Testis (tissue), 3 donors: Measurements from ENCODE around the gene SRSF1. TPM values are rescaled to one million over a fixed set of nuclear protein-coding genes. Genes with fewer than 3 reads are reported as not detected.

ENCODE experiments used
- DNase-seq: peaks from one replicate; pipeline ENCODE4 v3.0.0-alpha.2; 2019
- H3K27ac ChIP-seq, 2 donors: fragments of 200-600 bp; sonication (generic); one replicate each; pipeline ENCODE4 v1.5.1; 2019
- H3K27me3 ChIP-seq: fragments of 200-600 bp; sonication (generic); one replicate; pipeline ENCODE4 v1.5.1; 2019
- H3K36me3 ChIP-seq: fragments of 200-600 bp; sonication (generic); one replicate; pipeline ENCODE4 v1.5.1; 2017; ENCODE audit warnings: low read depth; ENCODE audit errors: missing control alignments
- H3K4me1 ChIP-seq: fragments of 200-600 bp; sonication (generic); one replicate; pipeline ENCODE4 v1.5.1; 2019
- H3K4me3 ChIP-seq, 2 donors: fragments of 200-600 bp; sonication (generic); one replicate each; pipeline ENCODE4 v1.5.1; 2017 to 2019
- H3K9me3 ChIP-seq: fragments of 200-600 bp; sonication (generic); one replicate; pipeline ENCODE4 v1.5.1; 2017
- POLR2A ChIP-seq: fragments of 450-650 bp; IDR thresholded peaks from one replicate; pipeline ENCODE4 v1.6.1; 2017; ENCODE audit warnings: antibody characterized with exemption, mild to moderate bottlenecking, moderate library complexity
- WGBS, 2 donors: methylation state at CpG; one replicate each; pipeline ENCODE4 v1.1.5; 2018; 5-methylcytosine and 5-hydroxymethylcytosine counted together
- intact Hi-C: fragments of 100-400 bp; cut with DNase I; formaldehyde crosslinking; loops from one replicate; pipeline ENCODE4 v1.15.1; 2023; ENCODE audit warnings: low total_unique reads
- polyA plus RNA-seq: library from polyadenylated mRNA; stranded (reverse); fragments of 350-450 nt; fragmentation: Illumina TruSeq; extraction: RNeasy Lipid Tissue Mini Kit (QIAGEN cat#74804); gene quantifications from one replicate; pipeline ENCODE4 v1.2.3, GENCODE V29; 2014; ENCODE audit warnings: low read depth, low replicate concordance; ENCODE audit not compliant: insufficient read depth
- total RNA-seq, 2 donors: library from RNA; depleted of rRNA; stranded (reverse); fragments of >200 nt; gene quantifications; one replicate each; pipeline ENCODE4 v1.2.3, GENCODE V29; 2016
- TF ChIP-seq, protein P1 (sequence below), 3 experiments: fragments of 450-650 bp in 2 of 3; fragments of 200-600 bp in 1 of 3; sonication (generic) in 1 of 3; IDR thresholded peaks; one replicate each; pipeline ENCODE4 v1.5.1; 2016 to 2019; ENCODE audit warnings: antibody characterized with exemption in 3 of 3, mild to moderate bottlenecking in 2 of 3, moderate library complexity in 1 of 3

Gene SRSF1
- total and polyA plus RNA-seq, 3 donors from 2014 or later: 128 to 159 (median 150) TPM

GRCh38 chr17:57968456-57968855, 38.6 kb downstream of the SRSF1 start:
- 56 to 63% methylated on average over 1 of the region's 1 CpG for WGBS, 2 donors
- no peak for DNase-seq
- no peaks in the 10 kb centered on the region for H3K9me3 ChIP-seq
- H3K4me1 ChIP-seq: no peaks in the 10 kb centered on the region
- intact Hi-C loops: no loop called here
- no peaks in the 10 kb centered on the region for H3K36me3 ChIP-seq
- no peak overlapping the region for H3K4me3 ChIP-seq
- H3K27me3 ChIP-seq: no peaks in the 10 kb centered on the region
- no peak for TF ChIP-seq POLR2A
- TF ChIP-seq, protein P1, sequence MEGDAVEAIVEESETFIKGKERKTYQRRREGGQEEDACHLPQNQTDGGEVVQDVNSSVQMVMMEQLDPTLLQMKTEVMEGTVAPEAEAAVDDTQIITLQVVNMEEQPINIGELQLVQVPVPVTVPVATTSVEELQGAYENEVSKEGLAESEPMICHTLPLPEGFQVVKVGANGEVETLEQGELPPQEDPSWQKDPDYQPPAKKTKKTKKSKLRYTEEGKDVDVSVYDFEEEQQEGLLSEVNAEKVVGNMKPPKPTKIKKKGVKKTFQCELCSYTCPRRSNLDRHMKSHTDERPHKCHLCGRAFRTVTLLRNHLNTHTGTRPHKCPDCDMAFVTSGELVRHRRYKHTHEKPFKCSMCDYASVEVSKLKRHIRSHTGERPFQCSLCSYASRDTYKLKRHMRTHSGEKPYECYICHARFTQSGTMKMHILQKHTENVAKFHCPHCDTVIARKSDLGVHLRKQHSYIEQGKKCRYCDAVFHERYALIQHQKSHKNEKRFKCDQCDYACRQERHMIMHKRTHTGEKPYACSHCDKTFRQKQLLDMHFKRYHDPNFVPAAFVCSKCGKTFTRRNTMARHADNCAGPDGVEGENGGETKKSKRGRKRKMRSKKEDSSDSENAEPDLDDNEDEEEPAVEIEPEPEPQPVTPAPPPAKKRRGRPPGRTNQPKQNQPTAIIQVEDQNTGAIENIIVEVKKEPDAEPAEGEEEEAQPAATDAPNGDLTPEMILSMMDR (IDR thresholded peaks at IDR 0.05): no peak
- no peak overlapping the region for H3K27ac ChIP-seq

- H3K27me3 ChIP-seq: no peaks in the 10 kb centered on the region
- DNase-seq: no peak
- no peak overlapping the region for H3K27ac ChIP-seq
- WGBS, 2 donors: 90 to 93% methylated on average over 5 of the region's 5 CpGs
- H3K4me3 ChIP-seq: no peak overlapping the region
- no peaks in the 10 kb centered on the region for H3K9me3 ChIP-seq
- no peaks in the 10 kb centered on the region for H3K36me3 ChIP-seq
- no peaks in the 10 kb centered on the region for H3K4me1 ChIP-seq
- intact Hi-C loops: no loop called here
- TF ChIP-seq, protein P1 (IDR thresholded peaks at IDR 0.05): no peak
- no peak for TF ChIP-seq POLR2A
These were observed 40.2 kb downstream of the SRSF1 start for GRCh38 chr17:57966875-57967274.

GRCh38 chr17:57966246-57966645, 40.8 kb downstream of the SRSF1 start:
- Histone ChIP-seq H3K4me3 (no peak overlapping the region), H3K4me1 (no peaks in the 10 kb centered on the region), H3K27me3 (no peaks in the 10 kb centered on the region), H3K36me3 (no peaks in the 10 kb centered on the region), H3K9me3 (no peaks in the 10 kb centered on the region), H3K27ac (no peak overlapping the region)
- 83 to 87% methylated on average over 5 of the region's 5 CpGs for WGBS, 2 donors
- TF ChIP-seq, protein P1 (IDR thresholded peaks at IDR 0.05): no peak
- no peak for TF ChIP-seq POLR2A
- intact Hi-C loops: no loop called here
- no peak for DNase-seq

GRCh38 chr17:57965521-57966160, 41.4 kb downstream of the SRSF1 start:
- intact Hi-C loops: no loop called here
- DNase-seq: no peak

More at GRCh38 chr17:57965521-57966160, 41.4 kb downstream of the SRSF1 start:
- Histone ChIP-seq H3K9me3 (no peaks in the 10 kb centered on the region), H3K27ac (no peak overlapping the region), H3K4me3 (no peak overlapping the region), H3K36me3 (no peaks in the 10 kb centered on the region), H3K27me3 (no peaks in the 10 kb centered on the region), H3K4me1 (no peaks in the 10 kb centered on the region)
- TF ChIP-seq POLR2A: no peak
- TF ChIP-seq, protein P1 (IDR thresholded peaks at IDR 0.05): no peak
- WGBS, 2 donors: 64 to 67% methylated on average over 19 to 26 of the region's 26 CpGs
